Breast epithelium (tissue), 3 donors: ENCODE results near the gene ADAM22.

Experiments used
- CTCF ChIP-seq, 3 donors: fragments of 450-650 bp; IDR thresholded peaks; one replicate each; pipeline ENCODE4 v1.5.1; 2016 to 2017; ENCODE audit warnings: antibody characterized with exemption in 3 of 3, mild to moderate bottlenecking in 3 of 3, moderate library complexity in 3 of 3
- POLR2A ChIP-seq: fragments of 450-650 bp; IDR thresholded peaks from one replicate; pipeline ENCODE4 v1.6.1; 2016; ENCODE audit warnings: antibody characterized with exemption, mild to moderate bottlenecking, moderate library complexity

GRCh38 chr7:88204525-88205110, 270.6 kb downstream of the ADAM22 start:
- no peak for TF ChIP-seq CTCF (IDR thresholded peaks at IDR 0.05)
- TF ChIP-seq POLR2A = no peak
